Inflammatory macrophage treated with lipopolysaccharide for 1 hour (primary cell): ENCODE measurements around the gene PBRM1.

Experiments used
- DNase-seq, 2 donors: peaks; one replicate each; pipeline ENCODE4 v3.0.0-alpha.2; 2020 to 2022

Gene PBRM1

GRCh38 chr3:52502808-52503350, 182.8 kb downstream of the PBRM1 start:
- DNase-seq: no peak

- no peak for DNase-seq
Observed at GRCh38 chr3:52502001-52502400, 183.7 kb downstream of the PBRM1 start.

GRCh38 chr3:52501046-52501445, 184.7 kb downstream of the PBRM1 start:
- DNase-seq: no peak

- peak; percentile 75 to 83 for DNase-seq
Observed at GRCh38 chr3:52498137-52499054, 187.3 kb downstream of the PBRM1 start.

- DNase-seq: peak; percentile 29 to 36
Observed at GRCh38 chr3:52495777-52496602, 189.7 kb downstream of the PBRM1 start.
